GM12892 (cell line): Measurements from ENCODE around the gene TIGAR.

Experiments used
- POLR2A ChIP-seq: IDR thresholded peaks from 2 replicates; pipeline ENCODE4 v1.6.1; 2011; ENCODE audit warnings: low read depth, low read length, control low read depth
- POLR2AphosphoS5 ChIP-seq: IDR thresholded peaks from 2 replicates; pipeline ENCODE4 v1.6.1; 2011; ENCODE audit warnings: low read depth, low read length, control low read depth

- TF ChIP-seq POLR2AphosphoS5 = 0 out of 2 replicates have a peak, but pooled peaks have one; percentile 43
- no peak for TF ChIP-seq POLR2A
Measured at GRCh38 chr12:4285070-4285469, 35.9 kb upstream of the TIGAR start.
